ENCODE data around the gene KIAA0825. TPM values are rescaled to one million over a fixed set of nuclear protein-coding genes. Genes with fewer than 3 reads are reported as not detected.

The KIAA0825 gene
- total RNA-seq, 1 donor from 2014 or later: 0.99 TPM

Other genes with a start within 250 kb of the KIAA0825 start
- gene SLF1, start 65 bp upstream of the KIAA0825 start, total RNA-seq: 3.6 and 5.7 TPM in 2 replicates

All from lung microvascular endothelial cell (primary cell).